Stimulated activated CD4-positive, alpha-beta T cell treated with anti-CD3 and anti-CD28 coated beads, Interleukin-12 subunit alpha, Interleukin-12 subunit beta, amount 100 ng/mL, for 24 hours (primary cell): ENCODE data around the gene EFL1.

ENCODE experiments used
- DNase-seq, 2 experiments: peaks; one replicate each; pipeline ENCODE4 v3.0.0-alpha.2; 2020; ENCODE audit warnings: low read depth in 2 of 2

Gene EFL1

GRCh38 chr15:82124331-82125263 lies 137.9 kb downstream of the EFL1 start:
- no peak for DNase-seq

- no peak for DNase-seq
Observed at GRCh38 chr15:82122746-82123400, 139.7 kb downstream of the EFL1 start.

- no peak for DNase-seq
Observed at GRCh38 chr15:82118040-82118439, 144.5 kb downstream of the EFL1 start.

- DNase-seq, result no peak
Observed at GRCh38 chr15:82117296-82117695, 145.2 kb downstream of the EFL1 start.

GRCh38 chr15:82114660-82115059 lies 147.9 kb downstream of the EFL1 start:
- DNase-seq, result no peak

- no peak for DNase-seq
Observed at GRCh38 chr15:82113106-82113715, 149.3 kb downstream of the EFL1 start.

GRCh38 chr15:82111918-82112317 lies 150.6 kb downstream of the EFL1 start:
- no peak for DNase-seq

GRCh38 chr15:82110144-82110543 lies 152.4 kb downstream of the EFL1 start:
- no peak for DNase-seq

GRCh38 chr15:82108489-82109078 lies 153.9 kb downstream of the EFL1 start:
- peak; percentile 48 to 72 for DNase-seq

GRCh38 chr15:82106679-82107078 lies 155.9 kb downstream of the EFL1 start:
- no peak for DNase-seq

GRCh38 chr15:82105451-82106215 lies 156.9 kb downstream of the EFL1 start:
- DNase-seq, result no peak

GRCh38 chr15:82103468-82103867 lies 159.1 kb downstream of the EFL1 start:
- no peak for DNase-seq

GRCh38 chr15:82100111-82100929 lies 162.2 kb downstream of the EFL1 start:
- no peak for DNase-seq

GRCh38 chr15:82098674-82099073 lies 163.9 kb downstream of the EFL1 start:
- DNase-seq, result no peak

GRCh38 chr15:82095803-82096202 lies 166.7 kb downstream of the EFL1 start:
- no peak for DNase-seq

GRCh38 chr15:82093774-82094211 lies 168.7 kb downstream of the EFL1 start:
- DNase-seq, result no peak

- DNase-seq, result no peak
Observed at GRCh38 chr15:82093325-82093724, 169.2 kb downstream of the EFL1 start.

- no peak for DNase-seq
Observed at GRCh38 chr15:82091636-82092140, 170.8 kb downstream of the EFL1 start.

GRCh38 chr15:82086243-82086995 lies 176.1 kb downstream of the EFL1 start:
- DNase-seq, result no peak
